Duodenal mucosa (tissue), 2 donors: ENCODE measurements around the gene GOLT1A.
"Not testable (repeated sequence)": the region's sequence is repeated elsewhere in the genome, so short reads cannot be mapped to it uniquely, and the experiment has no call there.

Experiments used
- H3K27ac ChIP-seq: one replicate; pipeline ENCODE4 v1.7.0; 2013; ENCODE audit warnings: low read depth, low read length
- H3K27me3 ChIP-seq, 2 donors: one replicate each; pipeline ENCODE4 v1.7.0; 2013; ENCODE audit warnings: low read length in 2 of 2, control low read depth in 1 of 2; ENCODE audit not compliant: insufficient read depth in 2 of 2, control insufficient read depth in 1 of 2
- H3K36me3 ChIP-seq, 2 donors: one replicate each; pipeline ENCODE4 v1.7.0; 2013; ENCODE audit warnings: low read length in 2 of 2, control low read depth in 1 of 2; ENCODE audit not compliant: insufficient read depth in 2 of 2, control insufficient read depth in 1 of 2
- H3K4me1 ChIP-seq, 2 donors: one replicate each; pipeline ENCODE4 v1.7.0; 2013; ENCODE audit warnings: low read length in 2 of 2, control low read depth in 1 of 2; ENCODE audit not compliant: insufficient read depth in 2 of 2, control insufficient read depth in 1 of 2
- H3K4me3 ChIP-seq, 2 donors: one replicate each; pipeline ENCODE4 v1.7.0; 2013; ENCODE audit warnings: low read length in 2 of 2, low read depth in 1 of 2
- H3K9ac ChIP-seq, 2 donors: one replicate each; pipeline ENCODE4 v1.7.0; 2013; ENCODE audit warnings: low read length in 2 of 2, low read depth in 1 of 2
- H3K9me3 ChIP-seq, 2 donors: one replicate each; pipeline ENCODE4 v1.7.0; 2013; ENCODE audit warnings: low read length in 2 of 2, control low read depth in 1 of 2; ENCODE audit not compliant: control insufficient read depth in 1 of 2

The GOLT1A gene

DNA sequence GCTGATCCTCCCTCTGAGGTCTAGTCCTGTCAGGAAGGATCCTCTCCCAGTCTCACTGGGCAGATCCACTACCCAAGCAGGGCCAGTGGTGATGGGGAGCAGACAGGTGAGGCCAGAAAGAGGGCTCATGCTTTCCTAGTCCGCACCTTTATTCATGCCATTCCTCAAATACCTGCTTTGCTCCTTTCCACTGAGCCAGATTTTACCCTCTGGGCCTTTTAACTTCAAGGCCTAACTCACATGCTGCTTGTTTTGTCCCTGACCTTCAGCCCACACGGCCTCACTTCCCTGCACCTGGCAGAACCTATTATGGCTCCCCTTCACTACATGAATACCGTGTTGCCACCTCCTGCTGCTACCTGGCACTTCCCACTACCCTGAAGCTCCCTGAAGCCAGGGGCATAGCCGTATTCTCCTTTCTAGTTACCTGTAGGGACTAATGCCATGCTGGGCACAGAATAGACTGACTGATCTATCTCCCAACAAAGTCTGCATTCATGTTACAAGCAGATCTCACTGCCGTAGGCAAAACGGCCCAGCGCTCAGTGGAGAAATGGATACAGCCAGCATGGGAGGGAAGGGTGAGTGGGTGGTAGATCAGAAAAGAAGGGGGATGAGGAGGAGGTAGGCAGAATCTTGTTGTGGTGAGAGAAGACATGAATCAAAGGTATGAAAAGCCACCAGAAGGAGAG lies 36.1 kb upstream of the GOLT1A start:
- H3K4me3 ChIP-seq = no peak overlapping the region
- peaks cover 0 to 3% of the 10 kb centered on the region in 2 donors for H3K4me1 ChIP-seq
- H3K9ac ChIP-seq = no peak overlapping the region
- peaks cover 29 to 85% of the 10 kb centered on the region in 2 donors for H3K36me3 ChIP-seq
- no peaks in the 10 kb centered on the region for H3K9me3 ChIP-seq
- no peaks in the 10 kb centered on the region for H3K27me3 ChIP-seq
- no peak overlapping the region for H3K27ac ChIP-seq

DNA sequence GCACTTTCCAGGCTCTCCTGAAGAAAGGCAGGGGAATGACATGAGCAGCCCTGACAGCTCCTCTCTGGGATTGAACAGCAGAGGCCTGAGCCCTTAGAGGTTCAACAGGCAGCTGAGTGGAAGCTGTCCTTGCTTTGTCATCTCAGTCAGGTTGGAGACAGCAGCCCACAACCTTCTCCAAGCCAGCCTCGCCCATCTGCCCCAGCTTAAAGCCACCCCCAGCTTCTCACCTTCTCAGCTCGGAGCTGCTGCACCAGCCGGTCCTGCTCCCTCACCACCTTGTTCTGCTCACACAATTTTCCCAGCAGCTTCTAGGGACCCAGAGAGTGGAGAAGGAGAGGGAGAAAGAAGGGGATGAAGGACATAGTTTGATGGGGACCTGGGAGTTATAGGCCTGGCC lies 35.2 kb upstream of the GOLT1A start:
- peaks cover 27 to 82% of the 10 kb centered on the region in 2 donors for H3K36me3 ChIP-seq
- no peak overlapping the region for H3K9ac ChIP-seq
- no peaks in the 10 kb centered on the region for H3K27me3 ChIP-seq
- H3K4me1 ChIP-seq = no peaks in the 10 kb centered on the region
- no peak overlapping the region for H3K4me3 ChIP-seq
- no peaks in the 10 kb centered on the region for H3K9me3 ChIP-seq
- H3K27ac ChIP-seq = no peak overlapping the region

DNA sequence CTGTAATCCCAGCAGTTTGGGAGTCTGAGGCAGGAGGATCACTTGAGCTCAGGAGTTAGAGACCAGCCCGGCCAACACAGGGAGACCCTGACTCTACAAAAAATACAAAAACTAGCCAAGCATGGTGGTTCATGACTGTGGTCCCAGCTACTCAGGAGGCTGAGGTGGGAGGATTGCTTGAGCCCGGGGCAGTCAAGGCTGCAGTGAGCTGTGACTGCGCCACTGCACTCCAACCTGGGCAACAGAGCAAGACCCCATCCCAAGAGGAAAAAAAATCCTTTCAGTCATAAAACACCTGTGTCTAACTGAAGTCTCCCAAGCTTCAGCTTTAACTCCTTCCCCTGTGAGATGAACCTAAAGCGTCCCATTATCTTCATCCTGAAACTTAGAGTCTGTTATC lies 33.1 kb upstream of the GOLT1A start:
- Histone ChIP-seq H3K4me3 (no peak overlapping the region), H3K9me3 (no peaks in the 10 kb centered on the region), H3K27ac (no peak overlapping the region), H3K27me3 (no peaks in the 10 kb centered on the region), H3K36me3 (peaks cover 41 to 85% of the 10 kb centered on the region in 2 donors), H3K9ac (no peak overlapping the region), H3K4me1 (no peaks in the 10 kb centered on the region)

DNA sequence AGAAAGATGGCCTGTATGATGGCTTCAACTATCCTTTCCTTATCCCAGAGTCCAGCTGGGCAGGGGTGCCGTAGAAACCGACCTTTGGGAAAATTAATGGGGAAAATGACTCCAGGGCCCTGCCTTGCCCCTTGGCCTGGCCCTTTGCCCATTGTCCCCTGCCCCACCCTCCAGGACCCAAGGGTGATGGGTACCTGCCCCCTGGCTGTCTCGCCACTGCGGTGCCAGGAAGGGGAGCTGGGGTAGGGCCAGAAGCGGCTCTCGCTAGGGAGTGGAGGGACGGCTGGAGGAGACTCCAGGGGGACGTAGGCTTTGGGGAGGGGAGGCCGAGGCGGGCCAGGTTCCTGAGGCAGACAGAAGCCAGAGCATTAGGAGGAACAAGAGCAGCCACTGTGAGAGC lies 29.1 kb upstream of the GOLT1A start:
- no peaks in the 10 kb centered on the region for H3K9me3 ChIP-seq
- no peak overlapping the region for H3K4me3 ChIP-seq
- no peak overlapping the region for H3K27ac ChIP-seq
- no peaks in the 10 kb centered on the region for H3K27me3 ChIP-seq
- H3K4me1 ChIP-seq = no peaks in the 10 kb centered on the region
- peaks cover 38 to 84% of the 10 kb centered on the region in 2 donors for H3K36me3 ChIP-seq
- H3K9ac ChIP-seq = no peak overlapping the region

DNA sequence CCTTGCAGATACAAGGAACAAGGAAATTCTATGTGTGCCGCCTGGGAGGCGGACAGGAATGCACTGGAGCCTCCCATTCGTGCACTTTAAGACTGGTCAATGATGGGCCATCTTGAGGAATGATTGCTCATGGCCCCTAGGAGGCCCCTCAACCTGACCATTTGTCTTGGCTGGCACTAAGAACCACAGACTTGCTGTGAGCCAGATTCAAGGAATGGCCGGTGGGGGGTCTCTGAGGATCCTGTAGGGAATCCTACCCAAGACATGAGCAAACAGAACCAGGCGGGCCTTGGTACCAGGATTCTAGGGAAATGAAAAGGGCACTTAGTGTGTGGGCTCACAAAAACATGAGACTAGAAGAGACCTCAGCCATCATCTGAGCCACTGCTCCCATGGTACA lies 28.1 kb upstream of the GOLT1A start:
- Histone ChIP-seq H3K27ac (no peak overlapping the region), H3K9ac (no peak overlapping the region), H3K4me1 (no peaks in the 10 kb centered on the region), H3K27me3 (no peaks in the 10 kb centered on the region), H3K9me3 (no peaks in the 10 kb centered on the region), H3K4me3 (no peak overlapping the region), H3K36me3 (peaks cover 34 to 84% of the 10 kb centered on the region in 2 donors)

DNA sequence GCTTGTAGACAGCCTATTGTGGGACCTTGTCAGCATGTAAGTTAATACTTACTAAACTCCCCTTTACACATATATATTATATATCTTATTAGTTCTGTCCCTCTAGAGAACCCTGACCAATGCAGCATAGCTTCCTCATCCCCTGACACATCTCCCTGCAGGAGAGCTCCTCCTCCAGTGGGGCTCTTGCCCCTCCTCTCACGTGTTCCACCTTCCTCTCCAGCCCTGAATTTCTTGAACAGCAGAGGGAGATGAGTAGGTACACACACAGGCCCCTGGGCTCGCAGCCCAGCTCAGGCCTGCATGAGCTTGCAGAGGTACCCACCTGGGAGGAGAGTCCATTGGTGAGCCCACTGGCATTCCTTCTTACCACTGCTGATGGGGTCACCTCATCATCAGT lies 27.3 kb upstream of the GOLT1A start:
- no peaks in the 10 kb centered on the region for H3K27me3 ChIP-seq
- H3K9me3 ChIP-seq = no peaks in the 10 kb centered on the region
- no peak overlapping the region for H3K4me3 ChIP-seq
- H3K9ac ChIP-seq = no peak overlapping the region
- no peaks in the 10 kb centered on the region for H3K4me1 ChIP-seq
- peaks cover 30 to 86% of the 10 kb centered on the region in 2 donors for H3K36me3 ChIP-seq
- no peak overlapping the region for H3K27ac ChIP-seq

DNA sequence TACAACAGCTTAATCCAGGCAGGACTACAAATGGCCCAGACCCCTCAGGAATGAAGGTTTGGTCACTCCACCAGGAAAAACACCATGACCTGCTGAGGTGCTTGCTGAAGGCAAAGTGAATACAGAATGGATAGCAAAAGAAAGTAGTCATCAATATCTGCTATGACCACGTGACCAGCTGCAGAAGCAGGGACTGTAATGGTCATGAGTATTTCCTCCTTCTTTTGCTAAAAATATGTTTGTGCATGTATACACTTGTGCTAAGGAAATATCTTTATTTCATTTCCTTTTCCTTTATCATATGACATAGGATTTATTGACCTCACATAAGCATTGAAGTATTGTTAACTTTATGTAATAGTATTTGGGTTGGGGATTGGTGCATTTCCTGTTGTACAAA lies 26.4 kb upstream of the GOLT1A start:
- no peak overlapping the region for H3K4me3 ChIP-seq
- H3K27me3 ChIP-seq = no peaks in the 10 kb centered on the region
- H3K27ac ChIP-seq = no peak overlapping the region
- H3K9ac ChIP-seq = no peak overlapping the region
- no peaks in the 10 kb centered on the region for H3K9me3 ChIP-seq
- H3K36me3 ChIP-seq = peaks cover 28 to 83% of the 10 kb centered on the region in 2 donors
- no peaks in the 10 kb centered on the region for H3K4me1 ChIP-seq

DNA sequence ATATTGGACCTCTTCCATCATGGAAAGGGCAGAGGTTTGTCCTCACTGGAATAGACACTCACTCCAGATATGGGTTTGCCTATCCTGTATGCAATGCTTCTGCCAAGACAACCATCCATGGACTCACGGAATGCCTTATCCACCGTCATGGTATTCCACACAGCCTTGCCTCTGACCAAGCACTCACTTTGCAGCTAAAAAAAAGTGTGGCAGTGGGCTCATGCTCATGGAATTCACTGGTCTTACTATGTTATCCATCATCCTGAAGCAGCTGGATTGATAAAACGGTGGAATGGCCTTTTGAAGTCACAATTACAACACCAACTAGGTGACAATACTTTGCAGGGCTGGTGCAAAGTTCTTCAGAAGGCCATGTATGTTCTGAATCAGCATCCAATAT lies 25.6 kb upstream of the GOLT1A start:
- H3K4me3 ChIP-seq, H3K27me3 ChIP-seq, H3K27ac ChIP-seq, H3K9ac ChIP-seq, H3K4me1 ChIP-seq, H3K9me3 ChIP-seq: not testable (repeated sequence)
- peaks cover 27 to 80% of the 10 kb centered on the region in 2 donors for H3K36me3 ChIP-seq

DNA sequence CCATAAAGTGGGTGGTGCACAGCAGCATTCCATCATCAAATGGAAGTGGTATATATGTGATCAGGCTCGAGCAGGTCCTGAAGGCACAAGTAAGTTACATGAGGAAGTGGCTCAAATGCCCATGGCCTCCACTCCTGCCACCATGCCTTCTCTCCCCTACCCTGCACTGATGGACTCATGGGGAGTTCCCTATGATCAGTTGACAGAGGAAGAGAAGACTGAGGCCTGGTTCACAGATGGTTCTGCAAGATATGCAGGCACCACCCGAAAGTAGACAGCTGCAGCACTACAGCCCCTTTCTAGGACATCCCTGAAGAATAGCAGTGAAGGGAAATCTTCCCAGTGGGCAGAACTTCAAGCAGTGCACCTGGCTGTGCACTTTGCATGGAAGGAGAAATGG lies 24.7 kb upstream of the GOLT1A start:
- H3K27ac ChIP-seq, H3K4me1 ChIP-seq, H3K9me3 ChIP-seq, H3K27me3 ChIP-seq, H3K9ac ChIP-seq, H3K4me3 ChIP-seq: not testable (repeated sequence)
- peaks cover 27 to 85% of the 10 kb centered on the region in 2 donors for H3K36me3 ChIP-seq

DNA sequence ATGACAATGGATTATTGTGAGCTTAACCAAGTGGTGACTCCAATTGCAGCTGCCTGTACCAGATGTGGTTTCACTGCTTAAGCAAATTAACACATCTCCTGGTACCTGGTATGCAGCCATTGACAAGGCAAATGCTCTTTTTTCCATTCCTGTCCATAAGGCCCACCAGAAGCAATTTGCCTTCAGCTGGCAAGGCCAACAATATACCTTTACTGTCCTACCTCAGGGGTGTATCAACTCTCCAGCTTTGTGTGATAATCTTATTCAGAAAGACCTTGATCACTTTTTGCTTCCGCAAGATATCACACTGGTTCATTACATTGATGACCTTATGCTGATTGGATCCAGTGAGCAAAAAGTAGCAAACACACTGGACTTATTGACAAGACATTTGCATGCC lies 23.7 kb upstream of the GOLT1A start:
- H3K9me3 ChIP-seq, H3K4me1 ChIP-seq, H3K27me3 ChIP-seq, H3K27ac ChIP-seq, H3K9ac ChIP-seq, H3K4me3 ChIP-seq: not testable (repeated sequence)
- peaks cover 18 to 80% of the 10 kb centered on the region in 2 donors for H3K36me3 ChIP-seq

DNA sequence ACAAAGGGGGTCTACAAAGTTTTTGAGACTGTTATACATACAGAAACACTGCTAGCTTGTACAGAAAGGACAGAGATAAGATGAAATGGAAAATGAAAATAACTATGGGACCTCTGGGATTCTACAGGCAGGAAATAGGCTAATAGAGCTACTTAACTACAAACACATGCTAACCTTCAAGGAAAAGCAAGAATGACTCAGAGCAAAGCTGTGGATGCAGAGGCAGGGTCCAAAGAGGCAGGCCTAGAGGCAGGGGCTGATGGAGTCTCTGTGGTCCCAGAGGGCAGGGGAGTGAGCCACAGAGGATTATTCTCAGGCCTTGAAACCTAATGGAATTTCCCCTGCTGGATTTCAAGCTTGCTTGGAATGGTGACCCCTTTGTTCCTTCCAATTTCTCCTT lies 18.7 kb upstream of the GOLT1A start:
- Histone ChIP-seq H3K4me1 (peaks cover 10 to 11% of the 10 kb centered on the region in 2 donors), H3K27me3 (no peaks in the 10 kb centered on the region), H3K27ac (no peak overlapping the region), H3K4me3 (no peak overlapping the region), H3K9me3 (no peaks in the 10 kb centered on the region), H3K9ac (no peak overlapping the region), H3K36me3 (peaks cover 13 to 86% of the 10 kb centered on the region in 2 donors)
